GM19025 (cell line): Measurements from ENCODE around the gene PMS1.
A peak's percentile ranks its signal among the peaks of the same experiment; 100 is the strongest.
"Not testable (repeated sequence)": the region's sequence is repeated elsewhere in the genome, so short reads cannot be mapped to it uniquely, and the experiment has no call there.

Experiments
- ATAC-seq: cut with Tn5 transposase; IDR thresholded peaks from one replicate; pipeline ENCODE4 v1.9.1; 2021; ENCODE audit warnings: mild to moderate bottlenecking, low read depth, moderate library complexity; ENCODE audit not compliant: unreplicated experiment

Gene PMS1

DNA sequence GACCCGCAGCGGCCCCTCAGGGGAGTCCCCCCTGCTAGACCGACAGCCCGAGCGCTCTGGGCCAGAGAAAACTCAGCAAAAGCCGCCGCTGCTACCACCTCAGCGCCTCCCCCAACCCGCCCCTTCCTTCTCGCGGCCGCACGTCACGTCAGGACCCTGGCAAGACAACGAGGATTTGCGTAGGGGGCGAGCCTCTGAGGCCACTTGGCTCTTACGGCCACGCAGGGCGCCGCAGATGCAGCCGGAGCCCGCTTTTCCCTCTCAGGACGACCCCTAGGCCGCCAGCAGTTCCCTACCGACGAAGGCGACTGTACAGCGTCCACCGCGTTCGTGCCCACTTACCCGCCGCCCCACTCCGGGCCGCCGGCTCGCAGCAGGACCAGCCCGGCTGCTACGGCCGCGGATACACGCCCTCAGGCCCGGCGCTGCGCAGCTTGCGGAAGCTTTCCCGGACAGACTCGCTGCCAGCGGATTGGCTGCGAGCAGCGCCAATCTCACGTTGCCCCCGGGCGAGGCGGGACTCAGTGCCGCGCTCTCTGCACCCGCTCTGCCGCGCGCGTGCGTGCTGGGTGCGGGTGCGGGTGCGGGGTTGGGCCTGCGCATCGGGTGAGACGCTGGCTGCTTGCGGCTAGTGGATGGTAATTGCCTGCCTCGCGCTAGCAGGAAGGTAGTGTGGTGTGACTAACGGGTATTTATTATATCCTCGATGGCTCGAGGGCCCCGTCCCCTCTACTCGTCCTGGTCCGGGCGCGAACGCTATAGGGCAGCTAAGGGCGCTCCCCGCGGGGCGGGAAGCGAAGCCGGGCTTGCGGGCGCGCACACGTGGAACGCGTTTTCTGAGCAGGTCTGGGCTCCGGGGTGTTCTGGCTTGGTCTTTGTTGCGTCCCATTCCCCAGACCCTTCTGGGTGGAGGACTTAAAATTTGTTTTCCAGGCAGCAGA is at the start of gene PMS1, which contains the start of gene ORMDL1:
Gene PMS1, plus strand, starts transcription at position 524 of the 941 bp plus-strand sequence. CDS start 7,360 bp downstream, outside the sequence.
Gene ORMDL1, minus strand, starts transcription at position 413 of the 941 bp plus-strand sequence. CDS start 1,744 bp downstream, outside the sequence.
- peak; percentile 94 for ATAC-seq

GRCh38 chr2:189751080-189751658 is 33.1 kb upstream of the PMS1 start:
- no peak for ATAC-seq

- no peak for ATAC-seq
These were observed 27.8 kb upstream of the PMS1 start for GRCh38 chr2:189756311-189756952.

DNA sequence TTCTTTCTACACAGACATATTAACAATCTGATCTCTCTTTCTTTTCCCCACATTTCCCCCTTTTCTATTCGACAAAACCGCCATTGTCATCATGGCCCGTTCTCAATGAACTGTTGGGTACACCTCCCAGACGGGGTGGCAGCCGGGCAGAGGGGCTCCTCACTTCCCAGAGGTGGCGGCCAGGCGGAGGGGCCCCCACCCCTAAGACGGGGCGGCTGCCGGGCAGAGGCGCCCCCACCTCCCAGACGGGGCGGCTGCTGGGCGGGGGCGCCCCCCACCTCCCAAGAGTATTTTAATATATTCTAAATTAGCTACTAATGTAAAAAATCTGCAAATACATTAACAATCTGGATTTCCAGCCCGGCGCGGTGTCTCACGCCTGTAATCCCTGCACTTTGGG is 24.1 kb upstream of the PMS1 start:
- not testable (repeated sequence) for ATAC-seq

GRCh38 chr2:189762229-189762550 is 22.1 kb upstream of the PMS1 start:
- no peak for ATAC-seq

DNA sequence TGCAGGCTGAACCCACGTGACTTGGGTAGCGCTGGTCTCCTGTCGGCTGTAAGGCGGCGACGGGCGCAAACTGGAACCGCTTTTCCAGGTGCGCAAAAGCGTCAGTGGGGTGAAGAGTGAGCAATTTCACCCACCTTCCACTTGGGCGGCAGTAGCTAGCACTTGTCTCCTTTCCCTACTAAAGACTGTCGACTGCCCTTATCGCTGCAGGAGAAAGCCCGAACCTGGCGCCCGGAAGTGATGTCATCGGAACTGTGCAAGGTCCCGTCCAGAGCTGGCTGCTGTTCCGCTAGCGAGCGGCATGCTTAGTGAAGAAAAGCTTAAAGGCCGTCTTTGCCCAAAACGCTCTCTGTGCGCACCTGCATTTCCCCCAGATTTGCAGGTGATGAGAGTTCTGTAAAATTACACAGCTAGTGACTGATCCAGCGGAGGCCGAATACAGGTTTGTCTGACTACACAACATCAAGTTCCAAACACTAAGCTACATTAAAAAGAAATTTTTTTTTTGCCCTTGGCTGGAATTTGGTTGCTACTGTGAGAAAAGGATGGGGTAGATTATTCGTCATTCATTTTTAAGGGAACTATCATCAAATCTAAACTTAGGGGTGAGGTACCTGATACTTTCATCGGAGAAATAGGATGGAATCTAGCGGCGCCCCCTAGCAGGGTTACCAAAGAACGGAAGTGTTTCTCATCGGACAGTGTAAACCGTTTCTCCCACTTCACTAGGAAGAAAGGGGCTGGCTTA is 21.5 kb upstream of the PMS1 start, which contains the start of gene OSGEPL1:
Gene OSGEPL1, minus strand, starts transcription at position 242 of the 748 bp plus-strand sequence. CDS start 1,152 bp downstream, outside the sequence.
- peak; percentile 94 for ATAC-seq

- no peak for ATAC-seq
These were observed 20.2 kb upstream of the PMS1 start for GRCh38 chr2:189763908-189764661.

GRCh38 chr2:189770590-189771322 is 13.5 kb upstream of the PMS1 start:
- no peak for ATAC-seq

DNA sequence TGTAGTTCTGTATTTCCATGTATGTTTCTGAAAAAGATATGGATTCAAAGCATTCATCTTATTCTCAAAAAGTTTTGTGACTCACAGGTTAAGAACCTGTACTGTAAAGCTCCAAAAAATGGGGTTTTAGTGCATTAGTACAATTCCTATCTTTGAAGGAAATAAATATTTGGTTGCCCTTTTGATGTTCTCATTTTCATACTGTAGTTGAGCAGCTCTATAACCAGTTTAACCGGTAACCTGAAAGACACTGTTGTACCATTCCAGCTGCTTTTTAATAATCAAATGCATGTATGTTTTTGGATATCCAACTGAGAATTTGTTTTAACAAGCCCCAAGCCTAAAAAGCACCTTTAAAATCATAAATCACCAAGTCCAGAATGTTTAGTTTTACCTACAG is 12.0 kb upstream of the PMS1 start:
- ATAC-seq, result no peak

DNA sequence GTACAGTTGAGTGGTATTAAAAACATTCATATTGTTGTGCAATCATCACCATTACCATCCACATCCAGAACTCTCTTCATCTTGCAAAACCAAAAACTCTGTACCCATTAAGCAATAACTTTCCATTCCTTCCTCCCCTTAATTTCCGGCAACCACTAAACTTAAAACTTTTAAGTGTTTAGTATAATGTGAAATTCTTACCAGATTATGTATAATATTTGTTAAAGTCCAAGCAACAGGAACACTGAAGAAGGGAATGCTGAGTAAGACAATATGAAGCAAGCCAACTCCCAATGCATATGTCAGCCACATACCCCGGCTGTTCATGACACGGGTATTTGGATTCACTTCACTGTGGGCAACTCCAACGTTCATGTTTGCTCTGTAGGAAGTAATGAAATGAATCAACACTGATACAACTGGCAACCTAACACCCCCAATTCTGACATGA is 2.0 kb upstream of the PMS1 start:
- ATAC-seq, result no peak

- no peak for ATAC-seq
These were observed 761 bp upstream of the PMS1 start for GRCh38 chr2:189783451-189783926.

- no peak for ATAC-seq
These were observed 7.2 kb downstream of the PMS1 start for GRCh38 chr2:189791338-189792042.

DNA sequence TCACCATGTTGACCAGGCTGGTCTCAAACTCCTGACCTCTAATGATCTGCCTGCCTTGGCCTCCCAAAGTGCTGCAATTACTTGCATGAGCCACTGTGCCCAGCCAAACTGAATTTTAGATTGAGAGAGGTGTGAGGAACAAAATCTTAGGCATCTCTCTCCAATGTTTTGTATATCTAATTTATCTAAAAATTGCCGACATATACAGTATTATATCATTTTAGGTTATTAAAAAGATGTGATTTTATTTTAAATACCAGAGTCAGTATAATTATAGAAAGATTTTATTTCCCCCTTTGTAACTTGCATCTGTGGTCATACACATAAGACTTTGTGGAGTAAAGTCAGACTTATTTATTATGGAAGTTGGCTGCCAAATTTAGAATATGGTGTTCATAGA is 10.1 kb downstream of the PMS1 start:
- no peak for ATAC-seq

GRCh38 chr2:189797902-189798301 is 13.7 kb downstream of the PMS1 start:
- no peak for ATAC-seq

- no peak for ATAC-seq
These were observed 14.2 kb downstream of the PMS1 start for GRCh38 chr2:189798312-189799029.

DNA sequence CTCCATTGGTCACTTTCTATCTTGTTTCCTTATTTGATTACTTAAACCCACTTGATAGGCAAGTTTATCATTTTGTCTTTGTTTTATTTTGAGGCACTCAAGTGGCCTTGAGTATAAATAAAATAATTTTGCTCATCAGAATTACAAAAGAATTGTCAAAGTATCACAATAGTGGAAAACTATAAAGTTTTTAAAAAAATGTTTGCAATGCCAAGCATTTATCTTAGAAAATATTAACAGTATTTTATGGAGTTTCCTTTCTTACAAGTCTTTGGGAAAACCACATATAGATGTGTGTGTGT is 14.7 kb downstream of the PMS1 start:
- no peak for ATAC-seq

DNA sequence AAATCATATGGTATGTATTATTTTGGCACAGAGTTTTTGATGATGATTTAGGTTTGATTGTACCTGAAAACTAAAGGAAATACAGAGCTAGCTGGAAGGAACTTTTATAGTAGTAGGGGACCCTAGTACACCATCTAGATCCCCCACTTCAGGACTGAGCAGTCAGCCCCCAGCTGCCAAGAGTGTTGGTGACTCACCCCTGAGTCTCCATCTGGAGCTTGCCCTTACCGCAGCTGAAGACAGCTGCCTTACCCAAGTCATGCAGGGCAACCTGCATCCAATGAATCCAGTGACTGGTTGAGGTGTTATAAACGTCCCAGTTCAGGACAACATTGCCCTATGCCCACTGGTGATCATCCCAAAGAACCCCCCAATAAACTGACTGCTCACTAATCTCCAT is 15.3 kb downstream of the PMS1 start:
- ATAC-seq, result no peak

GRCh38 chr2:189802396-189802912 is 18.2 kb downstream of the PMS1 start:
- no peak for ATAC-seq
